GM19351 (cell line): ENCODE data around the gene VEZT.

Experiments used
- ATAC-seq: cut with Tn5 transposase; IDR thresholded peaks from one replicate; pipeline ENCODE4 v1.9.1; 2021; ENCODE audit warnings: mild to moderate bottlenecking, moderate library complexity; ENCODE audit not compliant: unreplicated experiment

Gene VEZT

DNA sequence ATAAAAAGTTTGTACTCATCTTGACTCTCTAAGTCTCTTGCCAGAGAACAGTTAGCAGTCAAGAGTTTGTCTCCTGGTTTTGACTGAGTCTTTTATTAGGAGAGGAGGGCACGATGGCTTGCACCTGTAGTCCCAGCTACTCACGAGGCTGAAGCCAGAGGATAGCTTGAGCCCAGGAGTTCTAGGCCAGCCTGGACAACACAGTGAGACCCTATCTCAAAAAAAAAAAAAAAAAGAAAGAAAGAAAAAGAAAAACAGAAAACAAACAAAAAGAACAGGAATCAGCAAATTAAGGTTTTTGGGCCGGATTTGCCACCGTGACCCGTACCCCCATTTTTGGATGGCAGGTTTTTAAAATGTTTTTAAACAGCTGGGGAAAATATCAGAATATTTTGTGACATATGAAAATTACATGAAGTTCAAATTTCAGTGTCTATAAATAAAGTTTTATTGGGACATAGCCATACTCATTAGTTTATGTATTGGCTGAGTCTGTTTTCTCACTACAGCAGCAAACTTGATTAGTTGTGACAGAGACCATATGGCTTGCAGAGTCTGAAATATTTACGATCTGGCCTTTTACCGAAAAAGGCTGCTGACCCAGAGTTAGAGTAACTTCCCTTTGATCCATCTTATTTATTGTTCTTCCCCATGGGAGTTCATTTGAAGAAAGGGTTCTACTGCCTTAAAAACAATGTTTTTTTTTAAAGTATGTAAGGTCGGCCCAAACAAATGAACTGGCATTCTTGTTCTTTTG, 31.2 kb downstream of the VEZT start:
- ATAC-seq = no peak

DNA sequence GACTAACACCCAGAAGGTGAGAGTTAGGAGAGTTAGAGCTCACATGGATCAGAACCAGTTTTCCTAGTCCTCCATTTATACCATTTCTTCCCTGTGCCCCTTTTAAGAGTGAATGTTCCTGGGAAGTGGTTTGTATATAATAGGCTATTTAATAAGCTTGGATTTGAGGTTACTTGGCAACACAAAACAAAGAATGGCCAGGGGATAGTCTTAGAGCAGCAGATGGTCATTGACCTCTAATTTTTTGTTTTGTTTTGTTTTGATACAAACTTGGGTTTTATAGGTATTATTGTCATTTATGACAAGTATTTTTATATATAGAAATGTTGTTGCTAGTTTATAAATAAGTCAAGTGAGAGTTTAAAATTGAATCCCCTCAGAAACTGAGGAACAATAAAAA, 35.8 kb downstream of the VEZT start:
- ATAC-seq = no peak

DNA sequence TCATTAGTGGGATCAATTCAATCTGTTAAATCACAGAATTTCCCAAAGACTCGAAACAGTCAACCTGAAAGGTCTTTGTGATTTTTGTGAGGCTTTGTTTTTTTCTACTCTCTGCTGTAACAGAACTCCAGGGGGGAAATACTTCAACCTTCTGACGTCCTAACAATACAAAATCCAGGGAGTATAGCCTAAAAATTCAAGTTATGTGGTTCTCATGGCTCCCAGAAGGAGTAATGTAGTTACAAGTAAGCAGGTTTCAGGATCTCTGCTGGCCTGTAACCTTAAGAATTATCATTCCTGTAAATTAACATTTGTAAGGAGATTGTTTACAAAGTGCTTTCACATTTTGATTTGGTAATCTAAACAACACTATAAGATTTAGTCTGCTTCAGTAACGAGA, 39.9 kb downstream of the VEZT start:
- no peak for ATAC-seq

DNA sequence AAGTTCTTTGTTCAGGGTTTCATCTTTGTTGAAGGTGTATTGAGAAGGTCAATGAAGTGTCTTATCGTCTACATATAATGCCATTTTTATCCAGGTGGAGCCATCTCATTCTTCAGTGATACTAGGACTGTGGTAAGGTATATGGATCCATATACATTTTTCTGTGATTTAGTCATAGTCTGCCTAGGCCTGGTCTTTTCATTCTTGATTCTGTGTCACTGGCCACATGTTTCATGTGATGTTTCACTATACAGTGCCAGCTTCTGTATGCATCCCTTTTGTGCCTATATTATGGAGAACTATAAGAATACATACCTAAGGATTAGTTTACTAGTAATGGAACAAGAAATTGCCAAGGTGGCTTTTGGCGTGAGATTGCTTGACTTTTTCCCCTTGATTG, 40.5 kb downstream of the VEZT start:
- ATAC-seq = no peak

DNA sequence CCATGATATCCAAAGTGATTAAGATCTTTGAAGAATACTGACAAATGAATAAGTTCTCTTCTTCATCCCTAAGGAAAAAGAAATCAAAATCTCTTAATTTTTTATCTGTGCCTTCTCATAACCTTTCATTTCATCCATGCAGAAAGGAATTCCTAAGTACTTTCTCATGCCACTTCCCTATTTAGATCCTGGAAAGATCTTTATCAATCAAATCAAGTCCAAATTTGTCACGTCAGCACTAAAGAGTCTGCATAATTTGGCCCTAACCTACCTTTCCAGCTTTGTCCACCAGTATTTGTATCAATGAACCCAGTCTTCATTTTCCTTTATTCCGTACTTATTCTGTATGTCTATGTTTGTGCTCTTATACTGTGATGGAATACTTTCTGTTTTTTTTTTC, 41.2 kb downstream of the VEZT start:
- no peak for ATAC-seq

DNA sequence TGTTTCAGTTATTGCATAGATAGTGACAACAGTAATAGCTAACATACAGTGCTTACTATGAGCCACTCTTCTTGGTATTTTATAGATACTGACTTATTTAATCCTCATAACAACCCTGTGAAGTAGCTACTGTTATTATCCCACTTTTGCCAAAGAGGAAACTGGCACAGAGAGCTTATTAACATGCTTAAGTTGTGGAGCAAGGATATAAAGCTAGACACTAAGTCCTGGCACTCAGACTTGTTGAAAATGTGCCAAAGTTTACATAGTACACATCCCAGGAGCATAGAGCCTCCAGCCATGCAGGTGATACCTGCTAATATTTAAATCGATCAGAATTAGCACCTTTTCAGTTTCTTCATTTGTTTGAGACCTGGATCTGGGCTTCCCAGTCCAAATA, 41.8 kb downstream of the VEZT start:
- ATAC-seq = no peak

DNA sequence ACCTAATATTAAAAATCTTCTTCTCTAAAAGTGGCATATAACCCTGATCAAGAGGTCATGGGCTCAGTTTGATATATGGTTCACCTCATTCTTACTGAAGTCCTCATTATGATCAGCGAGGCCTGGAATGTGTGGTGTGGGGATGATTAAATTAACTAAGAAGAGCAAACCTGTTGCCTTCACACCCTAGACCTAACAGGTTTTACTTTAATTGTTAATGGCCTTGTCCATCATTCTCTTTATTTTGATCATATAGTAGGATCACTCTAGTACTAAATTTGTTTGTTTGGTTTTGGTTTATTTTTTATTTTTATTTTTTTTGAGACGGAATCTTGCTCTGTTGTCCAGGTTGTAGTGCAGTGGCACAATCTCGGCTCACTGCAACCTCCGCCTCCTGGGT, 43.5 kb downstream of the VEZT start:
- ATAC-seq = no peak

DNA sequence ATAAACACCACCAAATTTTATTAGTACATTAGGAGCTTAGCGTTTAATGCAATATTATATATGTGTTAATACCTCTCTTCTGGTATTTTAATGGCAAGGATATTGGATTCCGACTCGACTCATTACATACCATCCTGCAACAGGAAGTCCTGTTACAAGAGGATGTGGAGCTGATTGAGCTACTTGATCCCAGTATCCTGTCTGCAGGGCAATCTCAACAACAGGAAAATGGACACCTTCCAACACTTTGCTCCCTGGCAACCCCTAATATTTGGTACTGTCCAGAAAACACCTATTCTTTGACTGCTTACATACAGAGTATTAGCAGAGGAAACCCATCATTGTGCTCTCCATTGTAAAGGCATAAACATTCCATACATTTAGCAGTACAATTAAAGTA, 45.2 kb downstream of the VEZT start:
- no peak for ATAC-seq

DNA sequence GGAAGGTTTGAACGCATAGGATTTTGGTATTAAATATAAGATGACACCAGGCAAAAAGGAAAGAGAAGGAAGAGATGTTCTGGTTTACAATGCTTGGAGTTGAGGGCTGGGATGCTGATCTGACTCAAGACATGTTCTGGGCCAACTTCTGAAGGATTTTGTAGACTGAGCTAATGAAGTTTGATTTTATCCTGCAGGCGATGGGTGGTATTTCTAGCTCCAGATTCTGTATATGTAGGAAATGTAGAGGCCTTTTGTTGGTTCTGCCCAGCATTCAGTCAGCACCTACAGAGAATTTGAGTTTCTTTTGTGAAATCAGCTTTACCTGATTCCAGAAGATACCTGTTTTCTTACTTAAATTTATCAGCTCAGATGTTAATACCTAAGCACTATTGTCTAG, 48.2 kb downstream of the VEZT start:
- no peak for ATAC-seq

DNA sequence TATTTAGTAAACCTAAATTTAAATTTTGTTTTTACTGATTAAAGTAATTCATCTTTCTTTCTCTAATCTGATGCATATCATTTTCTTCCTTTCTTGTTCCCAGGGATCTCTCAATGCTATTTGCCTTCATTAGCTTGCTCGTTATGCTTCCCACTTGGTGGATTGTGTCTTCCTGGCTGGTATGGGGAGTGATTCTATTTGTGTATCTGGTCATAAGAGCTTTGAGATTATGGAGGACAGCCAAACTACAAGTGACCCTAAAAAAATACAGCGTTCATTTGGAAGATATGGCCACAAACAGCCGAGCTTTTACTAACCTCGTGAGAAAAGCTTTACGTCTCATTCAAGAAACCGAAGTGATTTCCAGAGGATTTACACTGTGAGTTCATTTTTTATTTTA, 48.6 kb downstream of the VEZT start:
- ATAC-seq = no peak

DNA sequence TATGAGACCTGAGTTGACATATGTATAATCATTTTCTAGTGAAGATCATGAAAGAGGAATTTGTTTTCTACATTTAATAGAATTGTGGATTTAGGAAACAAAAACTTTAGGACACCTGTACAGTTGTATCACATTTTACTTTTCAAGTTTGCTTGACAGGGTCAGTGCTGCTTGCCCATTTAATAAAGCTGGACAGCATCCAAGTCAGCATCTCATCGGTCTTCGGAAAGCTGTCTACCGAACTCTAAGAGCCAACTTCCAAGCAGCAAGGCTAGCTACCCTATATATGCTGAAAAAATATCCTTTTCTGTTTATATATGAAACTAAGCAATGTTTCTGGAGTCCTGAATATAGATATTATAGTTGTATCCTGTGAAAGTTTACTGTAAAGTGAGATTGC, 52.3 kb downstream of the VEZT start:
- ATAC-seq = no peak

DNA sequence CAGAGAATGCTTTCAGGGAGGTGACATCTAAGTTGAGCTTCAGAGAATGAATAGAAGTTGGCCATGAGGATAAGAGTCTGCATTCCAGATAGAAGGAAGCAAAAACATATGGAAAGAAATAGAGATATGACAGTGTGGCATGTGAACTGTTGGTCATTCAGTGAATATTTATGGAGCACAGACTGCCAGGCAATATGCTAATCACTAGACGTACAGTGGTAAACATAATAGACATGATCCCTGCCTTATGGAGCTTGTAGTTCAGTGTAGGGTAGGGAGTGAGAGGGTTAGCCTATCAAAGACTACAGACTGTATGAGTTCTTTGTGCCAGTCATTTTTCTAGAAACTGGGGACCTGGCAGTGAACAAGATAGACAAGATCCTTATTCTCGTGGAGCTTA, 53.9 kb downstream of the VEZT start:
- no peak for ATAC-seq

DNA sequence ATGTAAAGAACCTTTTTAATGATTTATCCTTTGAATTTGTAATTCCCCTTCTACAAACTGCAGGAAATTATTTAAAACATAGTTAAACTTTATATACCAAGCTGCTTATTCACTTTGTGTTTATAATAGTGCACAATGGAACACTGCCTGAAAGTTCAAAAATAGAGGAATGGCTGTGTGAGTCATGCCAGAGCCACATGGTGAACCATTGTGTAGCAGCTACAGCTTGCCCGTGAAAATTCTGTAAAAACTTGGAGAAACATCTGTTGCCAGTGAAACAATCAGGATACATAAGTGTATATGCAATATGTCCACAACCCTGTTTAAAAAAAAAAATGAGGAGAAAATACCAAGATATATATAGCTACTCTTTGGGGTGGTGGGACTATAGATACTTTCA, 59.5 kb downstream of the VEZT start:
- ATAC-seq = no peak

DNA sequence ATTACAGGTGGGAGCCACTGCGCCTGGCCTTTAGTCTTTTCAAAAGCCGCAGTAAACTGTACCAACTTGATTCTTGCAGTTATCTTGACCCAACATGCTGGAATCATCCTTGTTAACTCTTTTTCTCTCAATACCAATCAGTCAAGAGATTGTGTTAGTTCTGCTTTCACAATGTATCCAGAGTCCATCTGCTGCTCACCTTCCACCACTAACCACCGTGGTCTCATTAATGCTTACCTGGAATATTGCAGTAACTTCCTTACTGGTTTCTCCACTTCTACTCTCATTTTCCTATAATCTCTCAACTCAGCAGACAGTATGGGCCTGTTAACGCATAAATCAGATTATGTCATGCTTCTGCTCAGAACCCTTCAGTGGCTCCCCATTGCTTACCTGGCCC, 62.2 kb downstream of the VEZT start:
- ATAC-seq = no peak

DNA sequence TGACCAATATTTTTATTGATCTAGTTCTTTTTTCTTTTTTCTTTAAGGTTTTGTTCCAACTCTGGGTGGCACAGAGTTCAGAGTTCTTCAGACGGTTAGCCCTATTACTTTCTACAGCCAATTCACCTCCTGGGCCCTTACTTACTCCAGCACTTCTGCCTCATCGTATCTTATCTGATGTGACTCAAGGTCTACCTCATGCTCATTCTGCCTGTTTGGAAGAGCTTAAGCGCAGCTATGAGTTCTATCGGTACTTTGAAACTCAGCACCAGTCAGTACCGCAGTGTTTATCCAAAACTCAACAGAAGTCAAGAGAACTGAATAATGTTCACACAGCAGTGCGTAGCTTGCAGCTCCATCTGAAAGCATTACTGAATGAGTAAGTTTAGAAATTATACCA, 64.7 kb downstream of the VEZT start:
- no peak for ATAC-seq

DNA sequence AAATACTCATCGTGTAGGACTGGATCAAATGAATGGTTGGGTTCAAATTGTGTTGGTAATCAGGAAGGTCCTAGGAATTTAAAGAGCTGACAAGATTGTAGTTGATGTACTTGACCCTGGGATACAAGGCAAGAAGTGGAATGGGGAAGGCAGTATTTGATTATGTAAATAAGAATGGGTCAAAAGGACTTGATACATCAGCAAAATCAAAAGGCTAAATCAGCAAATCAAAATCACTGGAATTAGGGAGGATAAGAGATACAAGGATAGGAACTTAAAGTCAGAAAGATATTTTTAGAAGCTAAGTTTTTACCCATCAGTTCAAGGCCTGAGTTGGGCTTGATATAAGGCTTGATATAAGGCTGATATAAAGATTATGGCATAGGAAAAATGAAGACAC, 65.8 kb downstream of the VEZT start:
- ATAC-seq = no peak

DNA sequence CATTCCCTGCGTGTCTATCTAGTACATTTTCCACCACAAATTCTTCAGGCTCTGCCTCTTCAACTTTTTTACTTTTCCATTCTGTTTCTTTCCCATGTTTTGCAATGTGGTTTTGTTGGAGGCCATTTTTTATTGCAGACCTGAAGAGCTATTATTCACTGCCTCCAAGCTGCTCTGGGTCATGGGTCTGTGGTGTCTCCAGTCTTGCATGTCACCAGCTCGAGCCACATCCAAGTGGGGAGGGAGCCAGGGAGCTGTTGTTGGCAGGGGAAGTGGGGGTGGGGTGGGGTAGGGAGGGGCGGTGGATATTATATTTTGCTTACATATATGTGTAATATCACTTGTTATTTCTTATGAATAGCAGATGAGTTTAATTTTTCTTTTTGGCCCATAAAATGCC, 69.1 kb downstream of the VEZT start:
- ATAC-seq = no peak

DNA sequence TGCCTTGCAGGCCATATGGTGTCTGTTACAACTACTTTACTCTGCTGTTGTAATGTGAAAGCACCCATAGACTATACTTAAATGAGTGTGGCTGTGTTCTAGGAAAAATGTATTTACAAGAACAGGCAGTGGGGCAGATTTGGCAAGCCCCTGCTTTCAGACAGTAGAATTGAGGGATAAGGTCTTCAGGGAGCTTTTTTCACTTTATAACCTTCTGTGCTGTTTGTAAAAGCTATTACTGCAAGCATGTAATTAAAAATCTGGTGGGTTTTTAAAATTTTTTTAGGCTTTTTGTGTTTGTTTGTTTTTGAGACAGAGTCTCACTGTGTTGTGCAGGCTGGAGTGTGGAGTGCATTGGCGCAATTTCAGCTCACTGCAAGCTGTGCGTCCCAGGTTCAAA, 73.9 kb downstream of the VEZT start:
- ATAC-seq = no peak

DNA sequence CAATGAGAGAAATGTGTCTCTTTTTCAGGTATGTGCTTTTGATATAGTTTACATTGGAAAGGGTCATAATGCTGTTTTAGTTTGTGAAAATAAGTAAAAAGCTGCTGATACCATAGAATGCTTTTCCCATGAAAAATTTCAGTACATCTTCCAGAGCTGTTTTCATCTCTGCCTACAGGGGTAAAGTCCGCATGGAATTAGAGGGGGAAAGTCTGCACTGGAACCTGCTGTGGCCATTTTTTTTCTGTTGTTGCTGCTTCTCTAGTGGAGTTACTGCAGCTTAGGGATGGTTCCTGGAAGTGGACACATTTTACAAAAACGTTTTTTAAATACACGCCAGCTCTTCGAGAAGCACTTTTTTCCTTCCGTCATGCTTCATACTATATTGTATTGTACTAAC, 81.3 kb downstream of the VEZT start:
- ATAC-seq = no peak

DNA sequence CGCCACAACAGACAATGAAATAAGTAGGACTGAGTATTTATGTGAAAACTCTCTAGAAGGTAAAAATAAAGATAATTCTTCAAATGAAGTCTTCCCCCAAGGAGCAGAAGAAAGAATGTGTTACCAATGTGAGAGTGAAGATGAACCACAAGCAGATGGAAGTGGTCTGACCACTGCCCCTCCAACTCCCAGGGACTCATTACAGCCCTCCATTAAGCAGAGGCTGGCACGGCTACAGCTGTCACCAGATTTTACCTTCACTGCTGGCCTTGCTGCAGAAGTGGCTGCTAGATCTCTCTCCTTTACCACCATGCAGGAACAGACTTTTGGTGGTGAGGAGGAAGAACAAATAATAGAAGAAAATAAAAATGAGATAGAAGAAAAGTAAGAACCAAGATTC, 82.7 kb downstream of the VEZT start:
- no peak for ATAC-seq

DNA sequence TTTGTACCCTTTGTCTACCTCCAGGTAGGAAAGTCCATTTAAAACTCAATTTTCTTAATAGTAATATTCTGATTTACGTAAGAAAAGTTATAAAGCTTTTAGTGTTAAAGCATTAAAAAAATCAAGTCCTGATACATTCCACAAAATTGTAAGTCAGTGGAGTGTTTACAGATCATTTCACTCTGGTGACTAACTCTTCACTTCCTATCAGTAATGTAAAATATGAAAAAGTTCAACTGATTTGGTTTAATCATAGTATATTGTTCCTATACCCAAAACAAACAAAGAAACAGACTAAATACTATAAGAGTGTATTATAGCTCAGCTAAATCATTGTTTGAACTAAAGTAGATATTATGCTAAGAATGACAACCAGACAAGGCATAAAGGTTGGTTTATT, 85.9 kb downstream of the VEZT start:
- ATAC-seq = no peak

DNA sequence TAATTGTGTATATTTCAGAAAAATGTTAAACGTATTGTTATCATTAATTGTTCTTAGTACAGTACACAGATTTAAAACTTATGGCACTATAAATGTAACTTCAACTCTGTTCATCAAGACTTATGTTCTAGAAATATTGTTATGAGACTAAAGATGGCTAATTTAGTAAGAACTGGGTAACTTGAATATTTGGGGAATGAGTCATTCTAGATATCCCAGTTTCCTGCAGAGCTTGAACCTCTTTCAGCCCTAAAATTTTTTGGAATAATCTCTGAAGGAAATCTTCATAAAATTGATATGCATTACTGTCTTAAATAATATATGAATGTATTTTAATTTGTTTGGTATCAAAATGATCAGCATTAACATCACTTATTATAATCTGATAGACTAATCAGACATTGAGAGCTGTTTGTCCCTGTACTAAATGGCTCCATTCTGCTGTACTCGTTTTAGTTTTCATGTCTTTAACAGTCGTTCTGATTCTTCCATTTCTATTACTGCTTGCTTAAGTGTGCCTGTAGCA, 87.1 kb downstream of the VEZT start:
- no peak for ATAC-seq

DNA sequence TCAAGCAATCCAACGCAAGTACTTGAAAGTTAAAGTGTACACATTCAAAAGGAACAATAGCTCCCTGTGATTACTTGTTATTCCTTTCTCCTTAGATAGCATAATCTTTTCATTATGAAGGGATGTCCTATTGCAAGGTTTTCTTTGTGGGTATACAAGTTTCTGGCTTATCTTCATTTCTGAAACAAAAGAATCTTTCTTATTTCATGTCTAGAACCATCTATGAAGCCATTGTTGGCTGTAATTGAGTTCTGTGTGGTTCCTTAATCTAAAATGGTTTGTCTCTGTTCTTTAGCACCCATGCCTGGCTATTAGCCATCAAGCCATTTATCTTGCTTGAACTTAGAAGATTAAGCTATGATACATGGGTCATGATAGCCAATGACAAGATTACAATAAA, 95.0 kb downstream of the VEZT start:
- no peak for ATAC-seq
